ENCODE measurements around the gene AFMID. TPM values are rescaled to one million over a fixed set of nuclear protein-coding genes. Genes with fewer than 3 reads are reported as not detected.

Gene AFMID
- total RNA-seq, 1 donor from 2014 or later, result 32.3 TPM

- Mint-ChIP-seq H3K27ac (peak overlapping the region; percentile 39), H3K9me3 (peaks cover 3% of the 10 kb centered on the region), H3K4me1 (peaks cover 20% of the 10 kb centered on the region), H3K27me3 (ENCODE audit: low read depth) (no peaks in the 10 kb centered on the region), H3K4me3 (peak overlapping the region; percentile 81), H3K36me3 (peaks cover 20% of the 10 kb centered on the region)
- DNase-seq (ENCODE audit: low spot score in 2 of 2, unreplicated experiment in 2 of 2), result no peak
- no peak for TF ChIP-seq CTCF (IDR thresholded peaks at IDR 0.05; ENCODE audit: unreplicated experiment)
Observed at GRCh38 chr17:78185981-78186691, 1.0 kb upstream of the AFMID start.

- peaks cover 11% of the 10 kb centered on the region for H3K4me1 Mint-ChIP-seq
- H3K27ac Mint-ChIP-seq, result peak overlapping the region; percentile 84
- H3K27me3 Mint-ChIP-seq (ENCODE audit: low read depth), result no peaks in the 10 kb centered on the region
- no peak overlapping the region for H3K4me3 Mint-ChIP-seq
- DNase-seq (ENCODE audit: low spot score in 2 of 2, unreplicated experiment in 2 of 2), result no peak
- no peak for TF ChIP-seq CTCF (IDR thresholded peaks at IDR 0.05; ENCODE audit: unreplicated experiment)
- peaks cover 10% of the 10 kb centered on the region for H3K36me3 Mint-ChIP-seq
- no peaks in the 10 kb centered on the region for H3K9me3 Mint-ChIP-seq
Observed at GRCh38 chr17:78196716-78197115, 9.6 kb downstream of the AFMID start.

- Mint-ChIP-seq H3K27ac (peak overlapping the region; percentile 84), H3K36me3 (peaks cover 10% of the 10 kb centered on the region)
- no peak for DNase-seq (ENCODE audit: low spot score in 2 of 2, unreplicated experiment in 2 of 2)
Observed at GRCh38 chr17:78197147-78197832, 10.1 kb downstream of the AFMID start.

GRCh38 chr17:78200451-78200850 is 13.3 kb downstream of the AFMID start:
- H3K4me3 Mint-ChIP-seq, result no peak overlapping the region
- H3K4me1 Mint-ChIP-seq, result peaks cover 11% of the 10 kb centered on the region
- no peak for TF ChIP-seq CTCF (IDR thresholded peaks at IDR 0.05; ENCODE audit: unreplicated experiment)
- no peaks in the 10 kb centered on the region for H3K9me3 Mint-ChIP-seq
- H3K36me3 Mint-ChIP-seq, result peaks cover 7% of the 10 kb centered on the region
- H3K27ac Mint-ChIP-seq, result no peak overlapping the region
- H3K27me3 Mint-ChIP-seq (ENCODE audit: low read depth), result no peaks in the 10 kb centered on the region
- no peak for DNase-seq (ENCODE audit: low spot score in 2 of 2, unreplicated experiment in 2 of 2)

More at GRCh38 chr17:78197147-78197832, 10.1 kb downstream of the AFMID start:
- H3K4me1 Mint-ChIP-seq, result peaks cover 11% of the 10 kb centered on the region
- no peak overlapping the region for H3K4me3 Mint-ChIP-seq
- H3K27me3 Mint-ChIP-seq (ENCODE audit: low read depth), result no peaks in the 10 kb centered on the region
- H3K9me3 Mint-ChIP-seq, result no peaks in the 10 kb centered on the region
- TF ChIP-seq CTCF (IDR thresholded peaks at IDR 0.05; ENCODE audit: unreplicated experiment), result no peak

- H3K36me3 Mint-ChIP-seq, result peaks cover 7% of the 10 kb centered on the region
- TF ChIP-seq CTCF (IDR thresholded peaks at IDR 0.05; ENCODE audit: unreplicated experiment), result no peak
Observed at GRCh38 chr17:78202666-78203065, 15.5 kb downstream of the AFMID start.

More at GRCh38 chr17:78202666-78203065, 15.5 kb downstream of the AFMID start:
- H3K27ac Mint-ChIP-seq, result no peak overlapping the region
- H3K4me3 Mint-ChIP-seq, result no peak overlapping the region
- peaks cover 7% of the 10 kb centered on the region for H3K4me1 Mint-ChIP-seq
- no peaks in the 10 kb centered on the region for H3K27me3 Mint-ChIP-seq (ENCODE audit: low read depth)
- no peak for DNase-seq (ENCODE audit: low spot score in 2 of 2, unreplicated experiment in 2 of 2)
- H3K9me3 Mint-ChIP-seq, result no peaks in the 10 kb centered on the region
